Stimulated activated CD8-positive, alpha-beta memory T cell treated with anti-CD3 and anti-CD28 coated beads, Interleukin-4, amount 100 ng/mL, for 4 hours (primary cell): ENCODE data around the gene MYH7.

Experiments used
- DNase-seq, 2 donors: peaks; one replicate each; pipeline ENCODE4 v3.0.0-alpha.2; 2020; ENCODE audit warnings: low read depth in 2 of 2, low spot score in 1 of 2

The MYH7 gene

GRCh38 chr14:23373041-23373440 is 62.4 kb downstream of the MYH7 start:
- no peak for DNase-seq

GRCh38 chr14:23372509-23372908 is 63.0 kb downstream of the MYH7 start, which contains the start of gene IL25:
IL25 (plus strand) TSS chr14:23372809.
- DNase-seq: no peak

- no peak for DNase-seq
Measured at GRCh38 chr14:23371865-23372264, 63.6 kb downstream of the MYH7 start.

- no peak for DNase-seq
Measured at GRCh38 chr14:23370221-23370620, 65.2 kb downstream of the MYH7 start.

GRCh38 chr14:23366426-23366921 is 69.0 kb downstream of the MYH7 start:
- DNase-seq: no peak

GRCh38 chr14:23365732-23366425 is 69.6 kb downstream of the MYH7 start:
- no peak for DNase-seq

- DNase-seq: no peak
Measured at GRCh38 chr14:23365036-23365731, 70.3 kb downstream of the MYH7 start, which contains the start of gene EFS. EFS (minus strand) TSS chr14:23365172; CDS start chr14:23365025, 147 bp downstream.

GRCh38 chr14:23364164-23365035 is 71.1 kb downstream of the MYH7 start:
- DNase-seq: no peak
